ENCODE data around the gene ARL13B.
"Not testable (repeated sequence)": the region's sequence is repeated elsewhere in the genome, so short reads cannot be mapped to it uniquely, and the experiment has no call there.

Gene ARL13B

DNA sequence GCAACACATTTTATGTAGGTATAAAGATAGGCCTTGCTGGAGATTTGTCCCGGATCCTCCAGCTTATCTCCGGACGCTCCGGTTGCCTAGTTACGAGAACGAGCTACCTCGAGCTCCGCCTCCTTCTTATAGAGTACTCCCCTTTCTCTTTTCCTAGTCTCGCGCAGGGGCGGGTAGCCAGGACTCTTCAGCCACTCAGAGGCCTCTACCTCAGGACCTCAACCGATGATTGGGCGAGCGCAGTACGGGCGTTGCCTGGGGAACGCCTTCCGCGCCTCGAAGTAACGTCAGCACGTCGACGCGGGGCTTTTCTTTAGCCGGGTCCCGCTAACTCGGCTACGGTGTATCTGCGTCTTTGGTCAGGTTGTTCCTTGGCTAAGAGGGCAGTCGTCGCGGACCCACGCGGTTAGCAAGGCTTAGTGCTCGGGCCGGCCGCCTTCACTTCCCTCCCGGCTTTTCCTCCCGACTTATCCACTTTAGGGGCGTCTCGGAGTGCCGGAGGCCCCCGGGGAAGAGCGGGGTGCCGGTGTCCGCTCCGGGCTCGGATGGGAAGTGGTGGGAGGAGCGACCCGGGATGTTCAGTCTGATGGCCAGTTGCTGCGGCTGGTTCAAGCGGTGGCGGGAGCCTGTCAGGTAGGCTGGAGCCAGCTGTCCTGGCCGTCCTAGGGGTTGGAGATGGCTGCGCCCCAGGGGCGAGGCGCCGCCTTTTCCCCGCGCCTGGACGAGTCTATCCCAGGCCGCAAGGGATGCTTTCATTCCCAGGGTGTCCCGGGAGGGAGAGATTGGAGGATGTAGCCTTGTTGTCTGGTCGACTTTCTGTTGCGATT is at the start of gene ARL13B:
Gene ARL13B, plus strand, starts transcription at position 306 of the 827 bp plus-strand sequence. Its CDS starts 269 bp downstream, at position 575.
- DNase-seq = peak; percentile 99

DNA sequence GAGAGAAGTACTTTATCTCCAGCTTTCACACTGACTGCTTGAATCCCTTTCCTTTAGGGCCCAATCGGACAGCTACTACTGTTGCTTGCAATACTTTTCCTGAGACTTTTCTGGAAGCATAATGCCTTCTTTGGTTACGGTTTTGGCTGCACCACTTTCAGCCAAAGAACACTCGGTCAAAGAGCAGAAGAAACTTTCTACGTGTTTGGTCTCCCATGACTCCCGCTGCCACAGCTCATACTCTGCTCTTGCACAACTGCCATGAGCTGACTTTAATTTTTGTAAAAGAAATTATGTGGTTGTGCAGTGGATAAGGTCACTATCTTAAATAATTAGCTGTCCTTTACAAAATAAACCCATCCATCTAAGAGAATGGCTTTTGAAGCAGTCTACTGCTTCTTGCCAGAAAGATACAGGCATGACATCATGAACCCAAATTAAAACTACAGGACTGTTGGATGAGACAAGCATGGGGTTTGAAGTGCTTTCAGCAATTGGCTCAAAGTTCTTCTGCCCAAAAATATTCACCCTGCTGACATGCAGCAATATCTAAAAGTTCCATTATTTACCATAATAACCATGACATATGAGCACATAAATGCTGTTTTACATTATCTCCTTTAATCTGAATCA is 48.2 kb upstream of the ARL13B start:
- DNase-seq = no peak

- DNase-seq = no peak
Measured at GRCh38 chr3:93934366-93935046, 45.4 kb upstream of the ARL13B start.

DNA sequence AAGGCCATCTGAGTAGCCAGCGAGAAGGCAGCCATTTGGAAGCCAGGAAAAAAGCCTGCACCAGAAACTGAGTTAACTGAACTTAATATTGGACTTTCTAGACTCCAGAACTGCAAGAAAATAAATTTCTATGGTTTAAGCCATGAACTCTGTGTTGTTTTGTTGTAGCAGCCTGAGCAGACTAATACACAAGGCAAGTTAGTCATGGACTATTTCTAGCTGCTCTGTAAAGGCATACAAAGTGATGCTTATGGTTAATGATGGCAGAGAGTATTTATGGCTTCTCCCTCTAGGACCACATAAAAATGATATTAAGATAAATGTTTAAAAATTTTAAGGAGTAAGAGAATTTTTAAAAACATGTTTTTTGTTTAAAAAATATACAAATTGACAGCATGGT is 43.4 kb upstream of the ARL13B start:
- no peak for DNase-seq

- DNase-seq = not testable (repeated sequence)
Measured at GRCh38 chr3:93937485-93937884, 42.5 kb upstream of the ARL13B start.

- not testable (repeated sequence) for DNase-seq
Measured at GRCh38 chr3:93949958-93950357, 30.0 kb upstream of the ARL13B start.

DNA sequence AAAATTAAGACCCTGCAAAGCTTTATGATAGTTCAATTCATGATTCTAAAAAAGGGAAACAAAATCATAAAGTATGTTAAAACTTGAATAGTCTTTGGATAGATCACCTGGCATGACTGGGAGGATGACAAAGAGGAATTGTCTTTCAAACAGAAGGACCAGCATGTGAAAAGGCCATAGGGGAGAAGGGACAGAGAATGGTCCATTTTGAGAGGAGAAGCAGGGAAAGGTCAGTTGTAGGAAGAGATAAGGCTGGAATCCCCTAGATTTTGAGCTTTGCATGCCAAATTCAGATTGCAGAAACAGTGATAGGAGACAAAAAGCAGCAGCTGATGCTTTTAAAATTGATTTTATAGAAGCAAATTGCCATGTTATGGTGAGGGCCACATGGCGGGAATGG is 18.9 kb upstream of the ARL13B start:
- DNase-seq = no peak

- no peak for DNase-seq
Measured at GRCh38 chr3:93961489-93961888, 18.5 kb upstream of the ARL13B start.

- DNase-seq = no peak
Measured at GRCh38 chr3:93962798-93963197, 17.2 kb upstream of the ARL13B start.

- not testable (repeated sequence) for DNase-seq
Measured at GRCh38 chr3:93965106-93965505, 14.8 kb upstream of the ARL13B start.

GRCh38 chr3:93969443-93969842 is 10.5 kb upstream of the ARL13B start:
- DNase-seq = no peak

GRCh38 chr3:93969997-93970396 is 10.0 kb upstream of the ARL13B start:
- DNase-seq = no peak

DNA sequence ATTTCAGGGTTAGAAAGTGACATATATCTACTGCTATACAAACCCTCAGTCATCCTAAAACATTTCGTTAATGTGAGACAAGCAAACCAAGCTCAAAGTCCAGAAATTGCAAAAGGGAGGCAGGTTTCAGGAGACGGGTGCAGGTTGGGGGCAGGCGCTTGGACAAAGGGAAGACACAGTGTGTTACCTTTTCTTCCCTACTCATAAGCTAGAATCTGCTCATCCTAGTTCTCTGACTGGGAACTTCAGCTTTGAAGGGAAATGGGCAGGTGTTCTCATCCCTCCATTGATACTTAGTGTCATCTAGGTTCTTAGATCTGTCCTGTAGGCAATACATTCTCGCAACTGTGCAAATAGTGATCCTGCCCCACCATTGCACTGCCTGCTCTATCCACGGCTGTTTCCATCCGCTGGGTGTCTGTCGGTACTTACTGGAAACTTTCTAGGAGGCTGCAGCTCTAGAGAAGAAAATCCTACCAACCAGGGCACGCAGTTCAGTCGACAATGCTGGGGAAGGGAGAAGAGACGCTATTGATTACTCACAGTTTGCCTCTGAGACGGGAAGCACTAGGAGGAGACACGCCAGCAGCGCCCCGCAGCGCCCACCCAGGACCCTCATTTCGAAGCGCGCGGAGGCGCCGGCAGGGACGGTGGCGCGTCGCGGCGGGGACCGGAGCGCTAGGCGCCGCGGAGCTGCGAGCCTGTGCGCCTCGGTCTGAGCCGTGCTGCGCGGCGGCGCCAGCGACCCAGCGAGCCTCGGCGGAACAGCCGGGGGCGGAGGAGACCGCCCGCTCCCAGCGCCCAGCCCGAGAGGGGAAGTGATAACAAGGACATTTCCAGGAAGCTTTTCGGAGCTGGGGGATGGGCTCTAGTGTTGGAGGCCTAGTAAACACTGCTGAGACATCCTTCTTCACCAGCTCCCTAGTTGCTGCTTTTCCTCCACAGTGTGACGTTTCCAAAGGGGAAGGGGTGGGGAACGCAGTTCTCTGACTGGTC is 6.5 kb upstream of the ARL13B start, which contains the start of gene PROS1:
Gene PROS1, minus strand, starts transcription at position 766 of the 996 bp plus-strand sequence. Its CDS starts 147 bp downstream, at position 619.
- DNase-seq = peak; percentile 66

DNA sequence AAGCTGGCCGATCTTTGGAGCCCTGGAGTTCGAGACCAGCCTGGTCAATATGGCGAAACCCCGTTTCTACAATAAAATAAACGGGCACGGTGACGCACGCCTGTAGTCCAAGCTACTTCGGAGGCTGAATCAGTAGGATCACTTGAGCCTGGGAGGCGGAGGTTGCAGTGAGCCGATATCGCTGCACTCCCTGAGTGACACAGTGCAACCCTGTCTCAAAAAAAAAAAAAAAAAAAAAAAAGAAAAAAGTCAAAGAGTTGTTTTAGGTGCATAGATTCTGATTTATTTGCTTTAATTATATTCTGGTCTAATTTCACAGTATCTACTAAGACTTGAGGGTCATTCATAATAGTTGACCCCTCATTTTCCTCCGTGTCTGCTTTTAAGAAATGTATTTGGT is 1.7 kb downstream of the ARL13B start:
- DNase-seq = no peak

GRCh38 chr3:93983408-93983807 is 3.5 kb downstream of the ARL13B start:
- DNase-seq = no peak

DNA sequence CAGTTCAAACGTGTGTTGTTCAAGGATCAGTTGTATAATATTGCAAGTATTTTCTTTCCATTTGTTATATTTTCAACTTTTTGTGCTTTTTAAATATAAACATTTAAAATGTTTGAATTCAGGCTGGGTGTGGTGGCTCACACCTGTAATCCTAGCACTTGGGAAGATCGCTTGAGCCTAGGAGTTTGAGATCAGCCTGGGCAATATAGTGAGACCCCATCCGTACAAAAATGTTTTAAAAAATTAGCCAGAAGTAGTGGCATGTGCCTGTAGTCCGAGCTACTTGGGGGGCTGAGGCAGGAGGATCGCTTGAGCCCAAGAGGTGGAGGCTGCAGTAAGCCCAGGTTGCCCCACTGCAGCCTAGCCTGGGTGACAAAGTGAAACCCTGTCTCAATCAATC is 4.7 kb downstream of the ARL13B start:
- DNase-seq = no peak

DNA sequence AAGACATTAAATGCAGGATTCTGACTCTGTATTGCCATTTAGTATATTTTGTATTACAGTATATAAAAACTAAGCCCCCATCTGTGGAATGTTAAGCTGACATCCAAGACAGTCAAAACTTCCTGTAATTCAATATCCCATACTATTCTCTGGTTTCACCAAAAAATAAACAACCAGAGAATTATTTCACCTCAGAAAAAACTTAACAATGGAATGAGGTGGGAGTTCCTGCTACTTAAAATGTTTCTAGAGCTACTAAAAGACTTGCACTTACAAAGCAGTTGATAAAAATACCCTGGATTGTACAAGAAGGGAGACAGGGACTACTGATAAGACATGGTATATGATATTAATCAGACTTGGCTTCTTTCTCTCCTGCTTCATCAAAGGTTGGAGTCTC is 8.3 kb downstream of the ARL13B start:
- DNase-seq = no peak

GRCh38 chr3:93988764-93989163 is 8.8 kb downstream of the ARL13B start:
- no peak for DNase-seq

- no peak for DNase-seq
Measured at GRCh38 chr3:93989241-93989640, 9.3 kb downstream of the ARL13B start.

DNA sequence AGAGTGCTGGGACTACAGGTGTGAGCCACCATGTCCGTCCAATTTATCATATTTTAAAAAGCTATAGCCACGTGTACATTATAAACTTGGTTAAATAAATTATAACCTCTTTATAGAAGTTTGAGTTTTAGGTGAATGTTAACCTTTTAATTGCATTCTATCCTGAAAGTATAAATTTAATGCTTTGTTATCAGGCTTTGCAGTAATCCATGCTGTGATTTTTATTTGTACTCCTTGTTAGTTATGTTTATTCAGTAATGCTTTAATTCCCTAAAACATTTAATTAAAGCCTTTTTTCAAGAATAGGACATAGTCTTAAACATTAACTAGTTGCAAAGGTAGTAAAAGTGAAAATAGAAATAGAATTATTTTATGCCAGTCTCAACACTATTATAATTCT is 11.7 kb downstream of the ARL13B start:
- no peak for DNase-seq

DNA sequence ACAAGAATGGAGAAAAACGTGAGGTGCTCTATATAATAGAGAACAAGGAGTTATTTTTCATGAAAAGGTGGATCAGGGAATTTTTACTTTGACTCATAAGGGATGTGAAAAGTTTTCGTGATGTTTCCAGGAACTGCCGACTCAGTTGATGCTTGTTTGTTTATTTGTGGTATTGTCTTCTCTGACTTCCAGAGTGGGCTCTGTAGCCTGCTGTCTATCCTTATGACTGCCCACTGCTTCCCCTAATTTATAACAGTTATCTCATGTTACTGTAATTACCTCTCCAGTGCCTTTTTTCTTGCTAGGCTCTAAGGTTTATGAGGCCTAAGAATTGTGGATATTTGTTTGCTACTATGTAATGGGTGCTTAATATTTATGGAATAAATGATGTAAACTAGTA is 12.3 kb downstream of the ARL13B start:
- DNase-seq = no peak

- no peak for DNase-seq
Measured at GRCh38 chr3:93994056-93994455, 14.1 kb downstream of the ARL13B start.

All from DMS 273 treated with DMSO at 0.1 percent for 48 hours (cell line).